Measurements from ENCODE around the gene LRP6. TPM values are rescaled to one million over a fixed set of nuclear protein-coding genes. Genes with fewer than 3 reads are reported as not detected.
"Not testable (repeated sequence)": the region's sequence is repeated elsewhere in the genome, so short reads cannot be mapped to it uniquely, and the experiment has no call there.

Gene LRP6
- total RNA-seq, 2 donors from 2014 or later, result 1.8 to 2.0 TPM

DNA sequence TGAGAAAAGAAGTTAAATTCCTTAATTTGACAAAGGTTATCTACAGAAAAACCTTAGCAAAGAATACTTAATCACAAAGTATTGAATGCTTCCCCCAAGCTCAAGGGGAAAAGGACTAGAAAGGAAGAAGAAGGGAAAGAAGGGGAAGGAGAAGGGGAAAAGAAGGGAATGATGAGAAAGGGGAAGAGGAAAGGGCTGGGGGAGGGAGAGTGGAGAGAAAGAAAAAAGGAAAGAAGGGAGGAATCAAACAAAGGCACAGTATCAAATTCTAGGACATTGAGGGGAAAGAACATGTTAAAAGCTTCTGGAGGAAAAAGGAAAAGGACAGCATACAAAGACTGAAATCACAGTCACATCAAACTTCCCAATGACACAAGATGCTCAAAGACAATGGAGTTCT is 125.8 kb downstream of the LRP6 start:
- H3K9me3 ChIP-seq (ENCODE audit: control insufficient read depth, low read length, poor library complexity, severe bottlenecking), result no peaks in the 10 kb centered on the region
- ATAC-seq, result no peak
- H3K4me3 Mint-ChIP-seq, result no peak overlapping the region
- no peak for DNase-seq
- no peaks in the 10 kb centered on the region for H3K4me1 Mint-ChIP-seq
- peaks cover 6% of the 10 kb centered on the region for H3K36me3 Mint-ChIP-seq (ENCODE audit: low read depth)
- no peak overlapping the region for H3K27ac Mint-ChIP-seq
- no peaks in the 10 kb centered on the region for H3K27me3 Mint-ChIP-seq

- H3K27ac Mint-ChIP-seq, result no peak overlapping the region
- no peaks in the 10 kb centered on the region for H3K9me3 ChIP-seq (ENCODE audit: control insufficient read depth, low read length, poor library complexity, severe bottlenecking)
- H3K4me3 Mint-ChIP-seq, result no peak overlapping the region
- H3K36me3 Mint-ChIP-seq (ENCODE audit: low read depth), result peaks cover 10% of the 10 kb centered on the region
- no peaks in the 10 kb centered on the region for H3K4me1 Mint-ChIP-seq
- ATAC-seq (no peak), DNase-seq (no peak)
- peaks cover 4% of the 10 kb centered on the region for H3K27me3 Mint-ChIP-seq
Measured at GRCh38 chr12:12138203-12139154, 128.4 kb downstream of the LRP6 start.

- Mint-ChIP-seq H3K27me3 (peaks cover 4% of the 10 kb centered on the region), H3K4me1 (no peaks in the 10 kb centered on the region), H3K27ac (no peak overlapping the region), H3K36me3 (ENCODE audit: low read depth) (peaks cover 6% of the 10 kb centered on the region), H3K4me3 (no peak overlapping the region)
- ATAC-seq, result no peak
- no peak for DNase-seq
- H3K9me3 ChIP-seq (ENCODE audit: control insufficient read depth, low read length, poor library complexity, severe bottlenecking), result no peaks in the 10 kb centered on the region
Measured at GRCh38 chr12:12133785-12134184, 133.1 kb downstream of the LRP6 start.

DNA sequence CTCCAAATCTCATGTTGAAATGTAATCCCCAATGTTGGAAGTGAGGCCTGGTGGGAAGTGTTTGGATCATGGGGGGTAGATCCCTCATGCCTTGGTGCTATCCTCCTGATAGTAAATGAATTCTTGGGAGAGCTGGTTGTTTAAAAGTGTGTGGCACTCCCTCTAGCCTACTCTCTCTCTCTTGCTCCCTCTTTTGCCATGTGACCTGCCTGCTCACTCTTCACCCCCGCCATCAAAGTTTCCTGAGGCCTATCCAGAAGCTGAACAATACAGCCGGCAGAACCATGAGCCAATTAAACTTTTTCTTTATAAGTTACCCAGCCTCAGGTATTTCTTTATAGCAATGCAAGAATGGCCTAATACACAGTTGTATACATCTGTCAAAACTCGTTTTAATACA is 133.6 kb downstream of the LRP6 start:
- Mint-ChIP-seq H3K4me3 (no peak overlapping the region), H3K27ac (no peak overlapping the region), H3K4me1 (no peaks in the 10 kb centered on the region), H3K36me3 (ENCODE audit: low read depth) (peaks cover 7% of the 10 kb centered on the region), H3K27me3 (peaks cover 4% of the 10 kb centered on the region)
- H3K9me3 ChIP-seq (ENCODE audit: control insufficient read depth, low read length, poor library complexity, severe bottlenecking), result no peaks in the 10 kb centered on the region
- ATAC-seq (no peak), DNase-seq (no peak)

DNA sequence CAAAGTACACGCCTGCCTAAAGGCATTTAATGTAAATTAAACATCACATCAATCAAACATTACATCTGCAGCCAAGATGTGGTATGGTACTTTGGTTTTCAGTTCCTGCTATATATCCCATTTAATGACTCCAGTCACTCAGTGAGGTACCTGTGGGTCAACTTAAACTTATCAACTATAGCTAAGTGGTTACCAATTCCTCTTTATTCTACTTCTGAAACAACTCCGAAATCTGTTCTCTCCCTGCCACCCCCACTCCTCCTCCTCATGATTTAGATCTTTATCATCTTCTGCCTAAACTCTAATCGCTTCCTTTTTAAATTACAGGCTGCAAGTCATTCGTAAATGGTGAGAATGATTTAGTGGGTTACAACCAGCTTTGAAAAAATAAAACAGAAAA is 138.2 kb downstream of the LRP6 start:
- no peak for ATAC-seq
- Mint-ChIP-seq H3K4me3 (no peak overlapping the region), H3K27ac (no peak overlapping the region), H3K4me1 (no peaks in the 10 kb centered on the region), H3K27me3 (no peaks in the 10 kb centered on the region), H3K36me3 (ENCODE audit: low read depth) (peaks cover 4% of the 10 kb centered on the region)
- no peaks in the 10 kb centered on the region for H3K9me3 ChIP-seq (ENCODE audit: control insufficient read depth, low read length, poor library complexity, severe bottlenecking)
- no peak for DNase-seq

DNA sequence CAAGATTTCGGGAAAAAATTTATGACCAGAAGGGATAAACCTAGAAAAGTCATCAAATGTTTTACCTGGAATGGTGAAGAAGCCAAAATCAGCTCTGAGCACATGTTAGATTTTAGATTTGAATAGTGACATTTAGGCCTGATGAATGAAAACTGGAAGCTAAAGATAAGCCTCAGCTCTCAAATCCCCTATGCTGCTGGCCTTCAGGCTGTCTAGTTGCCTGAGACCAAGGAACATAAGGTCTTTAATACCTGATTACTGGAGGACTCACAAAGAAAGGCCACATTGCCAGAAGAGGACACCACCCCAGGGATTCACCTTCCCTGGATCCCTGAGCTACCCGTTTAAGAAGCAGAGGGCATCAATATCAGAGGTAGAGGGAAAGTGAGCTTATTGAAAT is 139.5 kb downstream of the LRP6 start:
- no peaks in the 10 kb centered on the region for H3K9me3 ChIP-seq (ENCODE audit: control insufficient read depth, low read length, poor library complexity, severe bottlenecking)
- Mint-ChIP-seq H3K27me3 (no peaks in the 10 kb centered on the region), H3K27ac (no peak overlapping the region), H3K4me1 (no peaks in the 10 kb centered on the region), H3K36me3 (ENCODE audit: low read depth) (peaks cover 4% of the 10 kb centered on the region), H3K4me3 (no peak overlapping the region)
- no peak for DNase-seq
- no peak for ATAC-seq

- Mint-ChIP-seq H3K4me3 (no peak overlapping the region), H3K27ac (no peak overlapping the region), H3K36me3 (ENCODE audit: low read depth) (peaks cover 4% of the 10 kb centered on the region), H3K27me3 (no peaks in the 10 kb centered on the region), H3K4me1 (no peaks in the 10 kb centered on the region)
- ATAC-seq (no peak), DNase-seq (no peak)
- H3K9me3 ChIP-seq (ENCODE audit: control insufficient read depth, low read length, poor library complexity, severe bottlenecking), result no peaks in the 10 kb centered on the region
Measured at GRCh38 chr12:12126551-12126950, 140.3 kb downstream of the LRP6 start.

DNA sequence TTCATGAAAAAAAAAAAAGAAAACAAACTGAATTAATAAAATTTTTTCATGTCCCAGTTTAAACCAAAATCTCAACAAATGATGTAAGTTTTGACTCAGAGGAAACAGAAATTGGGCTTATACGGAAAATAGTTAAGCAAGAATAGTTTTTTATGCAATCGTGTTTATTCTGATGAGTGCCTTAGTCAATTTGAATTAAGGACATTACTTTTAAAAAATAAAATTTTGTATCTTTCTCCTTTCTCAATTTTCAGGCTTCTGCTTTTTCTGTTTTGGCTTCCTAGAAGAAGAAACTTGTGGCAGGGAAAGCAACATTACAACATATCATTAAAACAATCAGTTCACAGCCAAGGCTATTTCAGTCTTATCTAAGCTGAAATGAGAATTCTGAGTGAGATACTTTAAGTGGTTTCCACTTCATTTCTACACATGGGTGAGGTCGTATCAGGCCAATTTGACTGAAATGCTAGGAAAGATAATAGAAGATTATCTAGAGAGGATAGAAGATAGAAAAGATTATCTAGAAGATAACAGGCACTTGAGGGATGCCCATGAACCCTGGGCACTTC is 143.7 kb downstream of the LRP6 start:
- Mint-ChIP-seq H3K4me3 (no peak overlapping the region), H3K4me1 (no peaks in the 10 kb centered on the region), H3K27me3 (no peaks in the 10 kb centered on the region), H3K27ac (no peak overlapping the region), H3K36me3 (ENCODE audit: low read depth) (peaks cover under 1% of the 10 kb centered on the region)
- ATAC-seq (no peak), DNase-seq (no peak)
- no peaks in the 10 kb centered on the region for H3K9me3 ChIP-seq (ENCODE audit: control insufficient read depth, low read length, poor library complexity, severe bottlenecking)

- H3K27me3 Mint-ChIP-seq, result no peaks in the 10 kb centered on the region
- H3K27ac Mint-ChIP-seq, result no peak overlapping the region
- no peak for DNase-seq
- H3K36me3 Mint-ChIP-seq (ENCODE audit: low read depth), result no peaks in the 10 kb centered on the region
- no peaks in the 10 kb centered on the region for H3K9me3 ChIP-seq (ENCODE audit: control insufficient read depth, low read length, poor library complexity, severe bottlenecking)
- ATAC-seq, result no peak
- H3K4me3 Mint-ChIP-seq, result no peak overlapping the region
- H3K4me1 Mint-ChIP-seq, result no peaks in the 10 kb centered on the region
Measured at GRCh38 chr12:12121061-12121460, 145.8 kb downstream of the LRP6 start.

- Mint-ChIP-seq H3K36me3 (ENCODE audit: low read depth) (peaks cover 2% of the 10 kb centered on the region), H3K4me3 (no peak overlapping the region), H3K4me1 (no peaks in the 10 kb centered on the region), H3K27ac (no peak overlapping the region), H3K27me3 (no peaks in the 10 kb centered on the region)
- no peaks in the 10 kb centered on the region for H3K9me3 ChIP-seq (ENCODE audit: control insufficient read depth, low read length, poor library complexity, severe bottlenecking)
- ATAC-seq (no peak), DNase-seq (no peak)
Measured at GRCh38 chr12:12116677-12117076, 150.2 kb downstream of the LRP6 start.

DNA sequence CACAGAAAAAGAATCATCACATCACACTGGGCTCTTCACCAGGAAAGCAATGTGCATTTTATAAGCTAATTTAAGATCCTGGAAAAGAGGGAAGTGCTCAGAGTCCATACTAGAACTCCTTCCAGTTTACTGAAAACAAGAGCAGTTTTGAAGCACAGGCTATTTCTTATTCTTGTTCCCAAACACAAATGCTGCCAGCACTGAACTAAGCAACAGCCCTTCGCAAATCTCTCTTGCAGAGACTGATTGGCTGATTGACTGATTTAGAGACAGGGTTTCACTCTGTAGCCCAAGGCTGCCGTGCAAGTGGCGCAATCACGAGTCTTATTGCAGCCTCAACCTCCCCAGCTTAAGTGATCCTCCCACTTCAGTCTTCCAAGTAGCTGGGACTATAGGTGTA is 151.3 kb downstream of the LRP6 start:
- Mint-ChIP-seq H3K27ac (no peak overlapping the region), H3K27me3 (no peaks in the 10 kb centered on the region), H3K4me1 (no peaks in the 10 kb centered on the region), H3K4me3 (no peak overlapping the region), H3K36me3 (ENCODE audit: low read depth) (peaks cover 2% of the 10 kb centered on the region)
- ATAC-seq, result no peak
- no peak for DNase-seq
- H3K9me3 ChIP-seq (ENCODE audit: control insufficient read depth, low read length, poor library complexity, severe bottlenecking), result no peaks in the 10 kb centered on the region

- not testable (repeated sequence) for ATAC-seq; DNase-seq; H3K9me3 ChIP-seq (ENCODE audit: control insufficient read depth, low read length, poor library complexity, severe bottlenecking); H3K27ac Mint-ChIP-seq; H3K4me3 Mint-ChIP-seq; H3K4me1 Mint-ChIP-seq; H3K27me3 Mint-ChIP-seq; H3K36me3 Mint-ChIP-seq (ENCODE audit: low read depth)
Measured at GRCh38 chr12:12110923-12111555, 155.8 kb downstream of the LRP6 start.

- H3K9me3 ChIP-seq (ENCODE audit: control insufficient read depth, low read length, poor library complexity, severe bottlenecking), result no peaks in the 10 kb centered on the region
- H3K4me1 Mint-ChIP-seq, result no peaks in the 10 kb centered on the region
- H3K4me3 Mint-ChIP-seq, result no peak overlapping the region
- H3K36me3 Mint-ChIP-seq (ENCODE audit: low read depth), result peaks cover 2% of the 10 kb centered on the region
- no peaks in the 10 kb centered on the region for H3K27me3 Mint-ChIP-seq
- DNase-seq (no peak), ATAC-seq (no peak)
- no peak overlapping the region for H3K27ac Mint-ChIP-seq
Measured at GRCh38 chr12:12108441-12109058, 158.3 kb downstream of the LRP6 start.

All from T-helper 17 cell (primary cell).